HG03558 (cell line): ENCODE measurements around the gene GPR61.

Experiments used
- ATAC-seq: cut with Tn5 transposase; IDR thresholded peaks from one replicate; pipeline ENCODE4 v1.9.1; 2021; ENCODE audit warnings: moderate number of reproducible peaks; ENCODE audit not compliant: unreplicated experiment; ENCODE audit errors: extremely low read depth

Gene GPR61

DNA sequence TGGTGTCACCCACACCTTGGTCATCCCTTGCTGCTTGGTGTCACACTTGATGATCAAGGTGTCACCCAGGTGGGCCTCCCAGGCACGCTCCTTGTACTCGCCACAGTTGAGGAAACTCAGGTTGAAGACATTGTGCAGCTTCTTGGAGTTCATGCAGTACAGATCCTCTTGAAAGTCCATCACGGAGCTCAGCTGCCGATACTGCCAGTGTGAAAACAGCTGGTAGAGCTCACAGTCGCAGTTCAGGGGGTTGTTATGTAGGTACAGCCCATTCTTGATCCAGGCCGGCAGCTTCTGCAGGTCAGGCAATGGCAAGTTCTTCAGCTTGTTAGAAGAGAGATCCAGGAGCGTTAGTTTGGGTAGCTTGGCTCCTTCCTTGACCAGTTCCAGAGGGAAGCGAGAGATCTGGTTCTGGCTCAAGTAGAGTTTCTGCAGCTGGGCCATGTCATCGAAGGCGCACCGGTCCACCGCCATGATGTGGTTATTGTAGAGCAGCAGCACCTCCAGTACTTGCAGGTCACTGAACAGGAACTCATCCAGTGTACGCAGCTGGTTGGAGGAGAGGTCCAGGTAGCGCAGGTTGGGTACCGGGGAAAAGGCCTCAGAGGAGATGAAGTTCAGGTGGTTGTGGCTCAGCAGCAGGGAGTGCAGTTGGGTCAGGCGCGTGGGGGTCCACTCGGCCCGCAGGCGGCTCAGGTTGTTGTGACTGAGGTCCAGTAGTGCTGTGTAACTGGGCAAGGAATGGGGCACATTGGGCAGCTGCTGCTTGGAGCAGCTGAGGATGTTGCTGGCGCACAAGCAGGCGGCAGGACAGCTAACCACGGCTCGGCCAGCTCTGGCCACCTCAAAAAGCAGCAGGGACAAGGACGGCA is 31.4 kb upstream of the GPR61 start:
- ATAC-seq: no peak

DNA sequence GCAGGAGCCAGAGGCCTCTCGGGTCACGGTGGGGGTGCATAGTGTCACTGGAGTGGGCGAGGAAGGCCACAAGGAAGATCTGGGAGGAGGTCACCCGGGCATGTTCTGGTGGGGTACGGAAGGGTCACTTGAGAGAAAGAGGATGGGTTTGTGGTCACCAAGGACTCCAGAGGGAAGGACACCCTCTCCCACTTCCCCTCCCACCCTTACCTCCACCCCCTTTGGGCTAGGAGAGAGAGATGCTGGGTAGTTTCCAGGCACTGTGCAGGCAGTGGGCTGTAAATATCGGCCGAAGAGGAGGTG is 30.8 kb upstream of the GPR61 start:
- ATAC-seq: no peak

- ATAC-seq: no peak
These were observed 30.2 kb upstream of the GPR61 start, which contains the start of gene AMIGO1 for GRCh38 chr1:109509176-109510134. TSS of gene AMIGO1 (minus strand) at chr1:109509727. CDS start at chr1:109508912, 815 bp downstream.

DNA sequence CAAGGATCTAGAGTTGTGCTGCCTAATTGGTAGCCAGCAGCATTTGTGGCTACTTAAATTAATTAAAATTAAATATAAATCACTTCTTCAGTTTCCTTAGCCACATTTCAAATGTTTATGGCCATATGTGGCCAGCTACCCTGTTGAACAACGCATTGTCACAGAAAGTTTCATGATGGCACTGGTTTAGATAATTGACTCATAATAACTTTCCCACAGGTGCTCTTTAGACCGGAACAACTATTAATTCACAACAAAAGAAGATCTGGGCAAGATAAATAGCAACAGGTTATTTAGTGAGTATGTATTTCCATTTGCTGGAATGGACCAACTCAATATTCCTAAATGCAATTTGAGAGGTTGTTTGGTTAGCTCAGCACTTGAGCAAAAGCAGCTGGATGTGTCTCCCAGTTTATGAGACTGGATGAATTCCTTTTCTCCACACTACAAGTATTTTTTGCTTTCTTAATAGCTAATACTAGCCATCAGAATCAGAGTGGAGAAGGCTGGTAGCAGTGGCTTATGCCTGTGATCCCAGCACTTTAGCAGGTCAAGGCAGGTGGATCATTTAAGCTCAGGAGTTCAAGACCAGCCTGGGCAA is 26.5 kb upstream of the GPR61 start:
- ATAC-seq: no peak

DNA sequence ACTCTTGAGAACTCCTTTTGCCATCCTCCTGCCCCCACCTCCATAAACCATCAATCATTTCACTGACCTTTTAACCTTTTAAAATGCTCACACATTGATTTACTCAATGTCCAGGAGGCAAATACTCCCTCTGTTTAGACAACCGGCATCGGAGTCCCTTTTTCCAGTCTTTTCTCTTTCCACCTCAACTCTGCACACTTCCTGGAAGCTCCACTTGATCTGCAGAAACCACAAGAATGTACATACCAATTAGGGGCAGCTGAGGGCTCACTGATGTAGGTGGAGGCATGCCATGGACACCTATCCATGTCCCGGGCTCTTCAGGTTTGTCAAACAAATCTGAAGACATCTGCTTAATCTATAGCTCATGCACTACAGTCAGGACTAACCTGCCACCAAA is 24.8 kb upstream of the GPR61 start:
- ATAC-seq: no peak

- ATAC-seq: no peak
These were observed 22.8 kb upstream of the GPR61 start for GRCh38 chr1:109516872-109517271.

GRCh38 chr1:109517337-109517736 is 22.3 kb upstream of the GPR61 start:
- ATAC-seq: no peak

- ATAC-seq: no peak
These were observed 18.4 kb upstream of the GPR61 start for GRCh38 chr1:109521002-109521951.

GRCh38 chr1:109522026-109522425 is 17.6 kb upstream of the GPR61 start:
- ATAC-seq: no peak

DNA sequence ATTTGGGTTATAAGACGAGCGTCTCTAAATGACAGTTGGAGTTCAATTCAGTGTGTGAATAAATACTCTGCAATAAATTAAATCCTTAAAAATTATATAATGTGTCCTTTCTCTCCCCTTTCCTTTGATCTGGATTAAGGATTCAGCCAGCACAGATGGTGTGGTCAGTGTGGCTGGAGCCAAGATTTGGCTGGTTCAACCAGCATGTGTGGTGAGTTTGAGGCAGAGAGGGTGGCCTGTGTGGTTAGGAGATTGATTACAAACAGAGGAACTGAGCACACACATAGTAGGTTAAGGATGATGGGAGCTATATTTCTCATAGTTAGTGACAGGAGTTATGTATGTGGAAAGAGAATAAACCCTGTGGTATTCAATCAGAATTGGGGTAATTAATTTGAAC is 16.0 kb upstream of the GPR61 start:
- ATAC-seq: no peak

- no peak for ATAC-seq
These were observed 12.4 kb upstream of the GPR61 start for GRCh38 chr1:109527098-109527811.

GRCh38 chr1:109527846-109528695 is 11.6 kb upstream of the GPR61 start:
- ATAC-seq: no peak

GRCh38 chr1:109528712-109529111 is 11.0 kb upstream of the GPR61 start:
- no peak for ATAC-seq

DNA sequence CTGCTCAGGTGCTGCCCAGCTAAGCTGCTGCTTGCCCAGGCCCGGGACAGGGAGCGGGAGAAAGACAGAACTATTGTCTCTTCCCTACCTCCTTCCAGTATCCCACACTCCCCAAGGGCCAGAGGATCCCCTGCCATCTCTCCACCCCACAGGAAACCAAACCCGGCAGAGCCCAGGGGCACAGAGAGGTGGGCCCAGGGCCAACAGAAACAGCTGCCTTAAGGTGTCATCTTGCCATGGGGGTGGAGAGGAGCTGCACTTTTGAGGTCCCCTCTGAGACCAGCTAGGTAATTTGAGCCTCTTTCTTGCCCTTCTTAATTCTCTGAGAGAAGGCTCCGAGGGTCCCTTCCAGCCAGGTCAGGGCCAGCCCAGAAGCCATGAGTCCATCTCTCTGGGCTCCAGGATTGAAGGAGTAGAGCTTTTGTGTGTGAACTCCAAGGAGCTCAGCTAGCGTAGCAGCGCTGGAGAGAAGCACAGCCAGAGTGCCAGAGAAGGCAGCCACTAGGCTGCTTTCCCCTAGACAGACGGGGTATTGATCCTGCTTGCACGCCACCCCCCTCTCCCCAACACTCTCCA is 9.7 kb upstream of the GPR61 start:
- no peak for ATAC-seq

GRCh38 chr1:109530457-109531087 is 9.1 kb upstream of the GPR61 start:
- ATAC-seq: no peak

GRCh38 chr1:109531380-109531779 is 8.3 kb upstream of the GPR61 start:
- ATAC-seq: no peak

DNA sequence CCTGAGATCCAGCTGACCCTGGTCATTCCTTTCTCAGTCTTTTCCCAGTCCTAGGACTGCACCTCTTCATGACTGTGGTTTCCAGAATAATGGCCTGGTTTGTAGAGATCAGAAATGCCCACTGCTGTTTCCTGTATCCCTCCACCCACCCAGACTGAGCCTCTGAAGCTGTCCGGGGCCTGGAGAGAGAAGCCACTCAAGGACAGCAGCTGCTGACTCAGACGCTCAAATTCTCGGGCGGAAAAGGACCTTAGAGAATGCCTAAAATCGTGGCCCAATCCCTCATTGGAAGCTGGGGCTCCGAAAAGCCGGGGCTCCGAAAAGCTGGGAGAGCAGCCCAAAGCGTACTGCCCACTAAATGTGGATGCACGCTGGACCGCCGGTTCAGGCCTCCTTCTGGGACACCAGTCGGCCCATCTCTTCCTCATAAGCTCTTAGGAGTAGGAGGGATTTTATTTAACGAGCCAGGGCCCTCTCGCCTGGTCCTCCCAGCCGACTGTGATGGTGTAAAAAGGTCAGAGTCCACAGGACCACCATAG is 7.8 kb upstream of the GPR61 start:
- no peak for ATAC-seq
